Endothelial cell of hepatic sinusoid (primary cell): ENCODE measurements around the gene BDKRB2.

Experiments
- in situ Hi-C: cut with HindIII; loops from 2 replicates; pipeline ENCODE4 v1.10.0; 2017; ENCODE audit warnings: low sequenced_read_pairs

BDKRB2 gene

GRCh38 chr14:96176275-96176674, 28.4 kb upstream of the BDKRB2 start:
- in situ Hi-C loops, result no loop called here

GRCh38 chr14:96176811-96177211, 27.8 kb upstream of the BDKRB2 start:
- in situ Hi-C loops, result no loop called here

DNA sequence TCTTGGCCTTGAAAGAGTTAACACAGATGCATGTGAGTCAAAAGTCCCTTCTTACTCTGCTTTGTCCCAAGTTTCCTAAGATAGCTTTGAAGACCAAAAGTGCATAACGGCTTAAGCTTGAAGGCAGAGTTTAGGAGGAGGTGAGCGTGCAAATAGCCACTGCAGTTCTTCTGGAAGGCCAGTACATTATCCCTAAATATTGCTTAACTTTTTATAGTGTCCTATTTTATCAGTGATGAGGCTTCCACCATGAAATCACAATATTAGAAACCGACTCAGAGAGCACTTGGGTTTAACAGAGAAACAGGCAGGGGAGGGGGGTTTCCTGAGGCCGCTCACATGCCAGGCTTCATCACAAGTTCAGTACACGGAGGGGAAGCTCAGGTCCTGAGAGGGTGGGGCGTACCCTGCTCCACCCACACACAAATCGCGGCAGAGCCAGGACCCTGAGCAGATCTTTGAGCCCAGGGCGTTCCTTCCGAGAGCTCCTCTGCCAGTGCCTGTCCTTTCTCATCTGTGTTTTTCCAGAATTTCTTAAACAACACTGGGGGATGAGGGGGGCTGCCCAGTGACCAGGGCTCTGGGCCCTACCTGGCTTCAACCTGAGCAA, 26.8 kb upstream of the BDKRB2 start:
- in situ Hi-C loops, result no loop called here

DNA sequence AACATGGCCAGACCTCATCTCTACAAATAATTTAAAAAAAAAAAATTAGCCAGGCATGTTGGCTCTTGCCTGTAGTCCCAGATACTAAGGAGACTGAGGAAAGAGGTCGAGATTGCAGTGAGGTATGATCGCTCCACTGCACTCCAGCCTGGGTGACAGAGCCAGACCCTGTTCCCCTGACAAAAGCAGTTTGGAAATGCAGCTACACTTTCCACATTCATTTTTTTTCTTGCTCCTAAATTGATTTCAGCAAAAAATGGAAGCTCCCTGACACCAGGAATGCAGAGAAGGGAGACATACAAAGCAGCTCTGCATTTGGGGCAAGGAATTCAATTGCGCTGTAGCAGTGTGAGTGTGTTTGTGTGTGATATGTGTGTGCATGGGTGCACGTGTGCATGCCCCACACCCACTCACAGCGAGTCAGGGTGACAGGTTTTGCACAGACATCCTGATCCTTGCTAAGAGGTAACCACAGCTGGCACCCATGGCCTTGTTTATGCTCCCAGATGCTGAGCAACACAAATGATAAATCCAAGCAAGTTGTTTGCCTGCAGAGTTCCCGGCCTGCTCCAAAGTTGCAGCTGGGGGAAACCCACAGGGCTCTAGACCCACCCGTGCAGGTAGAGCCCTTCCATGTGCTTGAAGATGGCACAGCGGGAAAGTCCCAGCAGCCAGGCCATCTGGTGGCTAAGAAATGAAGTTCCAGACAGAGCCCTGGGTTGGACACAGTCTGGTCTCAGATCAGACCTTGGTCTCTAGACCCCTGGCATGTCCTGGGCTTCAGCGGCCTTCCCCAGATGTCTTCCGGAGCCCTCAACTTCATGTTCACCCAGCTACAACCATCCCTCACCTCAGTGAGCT, 25.9 kb upstream of the BDKRB2 start:
- in situ Hi-C loops, result no loop called here

DNA sequence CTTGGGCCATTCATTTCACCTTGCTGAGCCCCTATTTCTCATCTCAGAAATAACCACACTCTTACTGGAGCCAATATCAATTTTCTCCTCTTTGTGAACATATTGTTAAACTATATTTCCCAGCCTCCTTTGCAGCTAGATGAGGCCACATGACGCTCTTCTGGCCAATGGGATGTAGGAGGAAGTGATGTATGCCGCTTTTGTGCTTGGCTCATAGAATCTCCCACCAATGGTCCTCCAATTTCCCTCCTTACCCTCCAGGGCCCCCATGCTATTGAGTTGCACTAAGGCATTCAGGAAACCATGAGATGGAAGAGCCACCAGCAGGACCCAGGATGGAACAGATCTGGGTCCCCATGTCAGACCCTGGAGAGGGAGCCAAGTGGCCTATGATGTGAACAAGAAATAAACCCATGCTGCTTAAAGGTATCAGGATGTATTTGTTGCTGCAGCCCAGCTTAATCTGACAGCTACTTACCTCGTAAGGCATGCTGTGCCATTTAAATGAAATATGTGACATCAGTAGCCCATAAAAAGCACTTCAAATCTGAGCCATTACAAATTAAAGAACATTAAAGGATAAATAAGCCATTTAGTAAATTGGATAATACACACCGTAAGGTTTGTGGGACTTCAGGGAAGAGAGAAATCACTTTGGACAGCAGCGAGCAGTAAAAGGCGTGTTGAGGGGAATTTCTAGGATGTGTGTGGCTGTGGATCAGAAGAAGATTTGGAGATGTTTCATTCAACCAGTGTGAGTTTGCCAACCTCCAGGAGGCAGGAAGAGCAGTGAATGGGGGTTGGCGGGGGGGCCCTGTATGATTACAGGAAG, 24.4 kb upstream of the BDKRB2 start:
- in situ Hi-C loops, result no loop called here

- in situ Hi-C loops, result no loop called here
Observed at GRCh38 chr14:96181186-96182056, 23.2 kb upstream of the BDKRB2 start.

- in situ Hi-C loops, result no loop called here
Observed at GRCh38 chr14:96182546-96182945, 22.1 kb upstream of the BDKRB2 start.

GRCh38 chr14:96184737-96185136, 19.9 kb upstream of the BDKRB2 start:
- in situ Hi-C loops, result no loop called here

DNA sequence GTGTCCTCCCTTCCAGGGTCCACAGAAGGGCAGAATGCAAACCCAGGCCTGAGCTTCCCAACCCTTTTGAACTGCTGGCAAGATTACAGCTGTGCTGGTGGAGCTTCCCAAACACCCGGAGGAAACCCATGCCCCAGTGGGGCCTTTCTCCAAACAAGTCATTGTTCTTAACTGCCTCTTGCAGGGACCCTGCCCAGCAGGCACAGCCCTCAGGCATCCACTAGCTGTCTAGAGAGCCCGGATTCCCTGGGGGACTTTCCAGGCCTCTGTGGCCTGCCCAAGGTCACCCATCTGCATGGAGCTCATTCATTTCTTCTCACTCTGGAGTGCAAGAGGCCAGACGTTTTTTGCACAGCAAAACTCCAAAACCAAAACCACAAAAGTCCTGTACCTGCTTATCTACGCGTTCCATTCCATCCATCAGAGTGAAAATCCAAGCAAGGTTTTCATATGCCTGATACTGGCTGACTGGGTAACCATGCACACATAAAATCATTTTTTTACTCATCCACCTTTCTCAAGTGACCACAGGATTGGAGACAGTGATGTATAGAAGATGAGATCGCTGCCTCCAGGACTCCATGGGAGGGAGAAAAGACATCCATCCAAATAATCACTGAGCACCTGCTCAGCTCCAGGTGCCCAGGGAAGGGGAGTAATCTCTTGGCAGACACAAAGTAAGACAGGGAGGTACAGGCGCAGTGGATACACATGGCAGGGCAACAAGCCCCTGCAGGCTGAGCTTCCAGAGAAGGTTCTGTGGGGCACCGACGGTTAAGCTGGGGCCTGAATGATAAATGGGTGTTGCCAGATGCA, 17.2 kb upstream of the BDKRB2 start:
- in situ Hi-C loops, result no loop called here

GRCh38 chr14:96189281-96189711, 15.3 kb upstream of the BDKRB2 start:
- in situ Hi-C loops, result no loop called here

- in situ Hi-C loops, result no loop called here
Observed at GRCh38 chr14:96191353-96191752, 13.3 kb upstream of the BDKRB2 start.

- in situ Hi-C loops, result no loop called here
Observed at GRCh38 chr14:96191841-96192462, 12.7 kb upstream of the BDKRB2 start.

DNA sequence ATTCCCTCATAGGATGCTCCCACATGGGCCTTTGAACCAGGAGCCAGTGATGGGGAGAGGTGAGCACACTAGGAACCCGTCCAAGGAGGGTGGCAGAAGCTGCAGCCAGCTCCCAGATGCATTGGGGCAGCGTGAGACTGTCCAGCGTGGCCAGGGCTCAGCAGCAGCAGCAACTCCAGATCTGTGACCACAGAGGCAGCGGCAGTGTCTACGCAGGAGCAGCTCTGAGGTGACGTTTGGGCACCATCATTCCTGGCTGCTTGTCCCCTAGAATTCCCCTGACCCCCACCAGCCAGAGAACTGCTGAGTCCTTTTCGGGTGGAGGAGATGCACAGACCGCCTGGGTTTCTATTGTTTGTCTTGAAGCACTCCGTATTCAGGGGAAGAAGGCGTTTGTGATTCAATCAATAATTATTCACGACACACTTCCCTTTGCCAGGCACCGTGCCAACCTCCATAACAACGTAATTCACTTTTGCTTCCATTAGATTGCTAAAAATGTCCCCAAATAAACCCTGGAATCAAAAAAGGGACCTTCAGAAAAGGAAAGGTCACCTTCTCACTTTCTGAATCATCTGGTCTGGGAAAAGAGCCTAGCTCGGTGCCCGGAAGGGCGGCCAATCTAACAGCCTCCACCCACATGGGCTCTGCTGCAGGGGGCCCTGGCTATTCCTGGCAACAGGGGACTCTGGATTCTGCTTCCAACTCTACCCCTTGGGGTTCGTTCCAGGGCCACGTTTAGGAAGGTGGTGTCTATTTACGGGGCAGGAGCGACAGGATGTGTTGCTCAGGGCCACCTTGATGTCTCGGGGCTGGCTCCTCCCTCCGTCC, 11.4 kb upstream of the BDKRB2 start:
- in situ Hi-C loops, result no loop called here

DNA sequence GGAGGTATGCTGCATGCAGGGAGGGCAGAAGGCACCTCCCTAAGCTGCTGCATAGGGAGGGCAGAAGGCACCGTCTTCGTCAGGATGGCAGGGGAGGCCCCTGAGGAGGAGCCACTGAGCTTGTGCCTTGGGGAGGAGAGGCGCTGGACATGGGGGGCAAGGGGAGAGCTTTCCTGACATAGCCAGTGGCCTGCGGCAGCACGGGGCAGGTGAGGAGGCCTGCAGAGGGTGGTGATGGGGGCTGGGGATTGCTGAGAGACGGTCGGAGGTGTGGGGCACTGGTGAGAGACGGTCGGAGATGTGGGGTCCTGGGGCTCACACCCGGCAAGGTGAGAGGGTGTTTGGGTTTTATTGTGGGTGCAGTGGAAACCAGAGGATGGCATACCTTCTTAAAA, 10.4 kb upstream of the BDKRB2 start:
- in situ Hi-C loops, result no loop called here

- in situ Hi-C loops, result no loop called here
Observed at GRCh38 chr14:96194657-96195431, 9.8 kb upstream of the BDKRB2 start.

DNA sequence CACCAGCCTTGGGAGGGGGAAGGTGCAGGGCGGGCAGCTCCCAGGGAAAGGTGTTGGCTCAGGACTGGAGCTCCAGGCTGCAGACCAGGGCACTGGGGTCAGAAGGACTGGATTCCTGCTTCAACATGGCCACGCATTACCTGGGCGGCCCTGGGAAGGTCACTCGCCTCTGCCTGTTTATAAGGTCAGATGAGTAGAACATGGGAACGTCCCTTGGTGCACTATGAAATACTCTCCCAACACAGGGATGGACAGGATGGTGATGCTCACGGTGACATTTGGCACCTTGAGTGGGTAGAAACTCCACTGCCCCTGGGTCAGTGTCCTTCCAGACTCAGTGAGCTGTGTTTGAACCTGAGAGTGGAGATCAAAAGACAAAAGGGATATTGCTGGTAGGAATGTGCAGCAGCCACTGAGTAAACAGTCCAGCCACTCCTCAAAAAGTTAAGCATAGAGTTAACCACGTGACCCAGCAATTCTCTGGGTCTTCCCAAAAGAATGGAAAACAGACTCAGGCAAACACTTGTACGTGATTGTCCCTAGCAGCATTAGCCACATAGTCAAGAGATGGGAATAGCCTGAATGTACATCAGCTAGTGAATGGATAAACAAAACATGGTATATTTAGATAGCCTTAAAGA, 9.1 kb upstream of the BDKRB2 start:
- in situ Hi-C loops, result no loop called here

- in situ Hi-C loops, result no loop called here
Observed at GRCh38 chr14:96197163-96197852, 7.3 kb upstream of the BDKRB2 start.
